ENCODE data around the gene TBCD.

DNA sequence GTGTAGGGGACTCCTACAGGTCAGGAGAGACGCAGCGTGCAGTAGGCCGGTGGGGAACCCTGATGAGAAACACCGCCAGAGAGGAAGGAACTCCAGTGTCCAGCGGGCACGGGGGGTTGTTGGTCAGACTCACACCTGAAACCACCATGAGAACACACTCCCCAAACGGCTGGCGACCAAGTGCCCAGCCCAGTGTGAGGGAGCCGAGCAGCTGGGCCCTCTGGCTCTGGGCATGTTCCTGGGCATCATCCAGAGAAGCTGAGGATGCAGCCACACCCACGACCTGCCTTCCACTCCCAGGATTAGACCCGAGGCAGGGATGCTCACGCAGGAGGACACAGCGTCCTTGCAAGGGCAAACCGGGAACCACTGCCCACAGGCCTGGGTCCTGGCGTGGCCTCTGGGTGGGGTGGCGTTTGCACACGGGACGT lies 196.2 kb downstream of the TBCD start:
- TF ChIP-seq FOXM1 (IDR thresholded peaks at IDR 0.05; ENCODE audit: borderline replicate concordance) (no peak), SUZ12 (IDR thresholded peaks at IDR 0.05) (no peak), SP1 (IDR thresholded peaks at IDR 0.05) (no peak), BHLHE40 (IDR thresholded peaks at IDR 0.05; ENCODE audit: borderline replicate concordance) (no peak)

All from HEK293T (cell line).